ENCODE results near the gene ZNF665.
"Not testable (repeated sequence)": the region's sequence is repeated elsewhere in the genome, so short reads cannot be mapped to it uniquely, and the experiment has no call there.

Gene ZNF665

DNA sequence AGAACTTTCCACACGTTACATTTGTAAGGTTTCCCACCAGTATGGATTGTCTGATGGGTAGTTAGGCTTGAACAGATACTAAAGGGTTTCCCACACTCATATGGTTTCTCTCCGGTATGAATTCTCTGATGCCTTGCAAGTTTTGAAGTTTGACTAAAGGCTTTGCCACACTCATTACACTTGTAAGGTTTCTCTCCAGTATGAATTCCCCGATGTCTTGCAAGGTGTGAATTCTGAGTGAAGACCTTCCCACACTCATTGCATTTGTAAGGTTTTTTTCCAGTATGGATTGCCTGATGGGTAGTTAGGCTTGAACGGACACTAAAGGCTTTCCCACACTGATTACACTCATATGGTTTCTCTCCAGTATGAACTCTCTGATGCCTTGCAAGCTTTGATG lies 52.8 kb downstream of the ZNF665 start:
- peaks cover 38% of the 10 kb centered on the region for H3K9me3 ChIP-seq (ENCODE audit: control insufficient read depth, low read length)

DNA sequence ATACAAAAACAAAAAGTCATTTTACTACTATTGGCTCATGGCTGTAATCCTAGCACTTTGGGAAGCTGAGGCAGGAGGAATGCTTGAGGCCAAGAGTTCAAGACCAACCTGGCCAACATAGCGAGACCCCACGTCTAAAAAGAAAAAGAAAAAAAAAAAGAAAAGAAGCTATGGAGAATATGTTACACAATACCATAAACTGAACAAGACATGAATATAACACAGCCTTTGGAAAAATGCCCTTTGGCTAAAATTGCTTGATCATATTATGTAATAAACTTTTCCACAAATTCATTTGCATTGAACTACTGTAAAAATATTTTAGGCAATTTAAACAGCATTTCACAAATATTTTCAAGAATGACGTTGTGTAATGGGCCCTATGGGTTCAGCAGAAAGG lies 56.7 kb downstream of the ZNF665 start:
- Histone ChIP-seq H3K9ac (ENCODE audit: low read length) (no peak overlapping the region), H3K36me3 (ENCODE audit: control insufficient read depth, insufficient read depth, low read length) (no peaks in the 10 kb centered on the region), H3K4me3 (ENCODE audit: low read length) (no peak overlapping the region), H3K27me3 (ENCODE audit: control insufficient read depth, insufficient read depth, low read length) (no peaks in the 10 kb centered on the region), H3K4me1 (ENCODE audit: control insufficient read depth, insufficient read depth, low read length) (peaks cover 15% of the 10 kb centered on the region), H3K9me3 (ENCODE audit: control insufficient read depth, low read length) (peaks cover 24% of the 10 kb centered on the region)

More for the DNA sequence above, 52.8 kb downstream of the ZNF665 start:
- Histone ChIP-seq H3K9ac (ENCODE audit: low read length) (no peak overlapping the region), H3K36me3 (ENCODE audit: control insufficient read depth, insufficient read depth, low read length) (no peaks in the 10 kb centered on the region), H3K4me3 (ENCODE audit: low read length) (no peak overlapping the region), H3K27me3 (ENCODE audit: control insufficient read depth, insufficient read depth, low read length) (no peaks in the 10 kb centered on the region), H3K4me1 (ENCODE audit: control insufficient read depth, insufficient read depth, low read length) (no peaks in the 10 kb centered on the region)

DNA sequence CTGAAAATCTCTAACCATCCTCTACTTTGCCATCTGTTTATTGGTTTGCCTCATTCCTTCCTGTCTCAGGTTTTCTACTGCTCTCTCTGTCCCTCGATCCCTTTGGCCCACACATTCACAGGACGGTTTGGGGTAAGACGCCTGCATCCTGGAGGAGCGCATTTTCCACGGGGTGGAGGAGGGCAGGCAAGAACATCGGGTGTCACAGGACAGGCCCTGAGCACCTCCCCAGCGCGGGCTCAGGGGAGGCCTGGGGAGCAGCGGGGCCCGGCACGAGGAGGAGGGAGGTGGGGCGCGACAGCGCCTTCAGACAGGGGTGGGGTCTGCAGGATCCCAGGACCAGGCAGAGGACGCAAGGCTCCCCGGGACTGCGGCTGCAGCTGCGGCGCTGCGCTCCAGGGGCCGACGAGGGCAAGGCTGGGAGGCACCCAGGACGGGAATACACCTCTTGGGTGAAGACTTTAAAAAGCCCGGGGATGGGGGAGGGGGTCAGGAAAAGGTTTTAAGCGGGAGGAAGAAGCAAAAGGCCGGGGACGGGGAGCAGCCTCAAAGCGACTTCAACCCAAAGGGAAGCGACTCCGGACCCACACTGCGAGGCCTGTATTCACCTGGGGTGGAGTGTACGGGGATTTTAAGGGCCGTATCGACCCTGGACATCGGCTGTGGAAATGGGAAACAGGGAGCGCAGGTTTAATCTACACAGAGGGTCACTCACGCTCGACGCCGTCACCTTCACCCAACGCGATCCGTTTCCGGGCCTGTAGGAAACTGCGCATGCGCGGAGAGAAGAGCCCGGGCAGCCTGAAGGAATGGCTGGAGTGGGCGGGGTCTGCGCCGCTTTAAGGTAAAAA lies 60.8 kb downstream of the ZNF665 start, which contains the start of gene ZNF415:
Gene ZNF415 (minus strand): TSS at position 770 of the 851 bp plus-strand sequence. CDS start 10,234 bp downstream, outside the sequence.
- Histone ChIP-seq H3K4me3 (ENCODE audit: low read length) (peak within 1 kb of the TSS; percentile 93), H3K9ac (ENCODE audit: low read length) (peak within 1 kb of the TSS; percentile 77)

DNA sequence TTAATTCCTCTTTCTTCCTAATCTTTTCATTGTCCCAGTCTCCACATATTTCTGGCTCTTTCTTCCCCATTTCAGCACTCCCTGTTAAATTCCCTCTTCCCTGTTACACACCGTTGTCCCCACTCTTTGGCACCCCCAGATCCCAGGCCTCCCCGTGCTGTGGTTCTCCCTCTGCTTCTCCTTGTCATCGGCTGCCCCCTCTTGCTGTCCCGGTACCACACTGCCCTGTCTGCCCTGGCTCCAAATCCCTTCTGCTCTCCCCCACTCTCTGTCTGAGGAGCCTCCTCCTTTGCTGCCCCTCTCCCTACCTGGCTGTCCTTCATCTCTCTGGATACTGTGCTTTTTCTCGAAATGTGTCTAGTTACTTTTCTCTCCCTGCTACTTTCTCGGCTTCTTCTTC lies 61.4 kb downstream of the ZNF665 start:
- peak overlapping the region; percentile 77 for H3K9ac ChIP-seq (ENCODE audit: low read length)
- no peaks in the 10 kb centered on the region for H3K9me3 ChIP-seq (ENCODE audit: control insufficient read depth, low read length)
- H3K4me1 ChIP-seq (ENCODE audit: control insufficient read depth, insufficient read depth, low read length) = peaks cover 16% of the 10 kb centered on the region
- no peaks in the 10 kb centered on the region for H3K36me3 ChIP-seq (ENCODE audit: control insufficient read depth, insufficient read depth, low read length)
- no peaks in the 10 kb centered on the region for H3K27me3 ChIP-seq (ENCODE audit: control insufficient read depth, insufficient read depth, low read length)
- H3K4me3 ChIP-seq (ENCODE audit: low read length) = peak overlapping the region; percentile 93

More for the DNA sequence above, 60.8 kb downstream of the ZNF665 start, which contains the start of gene ZNF415:
- peaks cover 16% of the 10 kb centered on the region for H3K4me1 ChIP-seq (ENCODE audit: control insufficient read depth, insufficient read depth, low read length)
- no peaks in the 10 kb centered on the region for H3K9me3 ChIP-seq (ENCODE audit: control insufficient read depth, low read length)
- no peaks in the 10 kb centered on the region for H3K27me3 ChIP-seq (ENCODE audit: control insufficient read depth, insufficient read depth, low read length)
- H3K36me3 ChIP-seq (ENCODE audit: control insufficient read depth, insufficient read depth, low read length) = no peaks in the 10 kb centered on the region

DNA sequence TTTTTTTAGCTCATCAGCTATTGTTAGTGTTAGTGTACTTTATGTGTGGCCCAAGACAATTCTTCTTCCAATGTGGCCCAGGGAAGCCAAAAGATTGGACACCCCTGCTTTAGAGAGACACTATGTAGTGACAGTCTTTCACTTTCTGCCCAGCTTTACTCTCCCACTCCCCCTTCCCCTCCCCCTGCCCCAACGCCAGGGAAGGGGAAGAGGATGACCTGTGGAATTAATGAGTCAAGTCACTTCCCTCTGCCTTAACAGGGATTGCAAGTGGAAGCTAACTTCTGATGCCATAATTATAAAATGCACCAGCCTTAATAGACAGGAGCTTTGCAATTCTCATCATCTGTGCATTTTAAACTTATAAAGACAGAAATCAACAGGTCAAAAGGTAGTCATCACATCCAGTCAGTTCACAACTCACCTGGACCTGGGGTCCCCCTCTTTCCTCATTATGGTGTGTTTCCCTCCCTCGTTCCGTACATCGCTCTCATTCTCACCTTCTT lies 62.0 kb downstream of the ZNF665 start:
- Histone ChIP-seq H3K4me1 (ENCODE audit: control insufficient read depth, insufficient read depth, low read length) (peaks cover 16% of the 10 kb centered on the region), H3K36me3 (ENCODE audit: control insufficient read depth, insufficient read depth, low read length) (no peaks in the 10 kb centered on the region), H3K4me3 (ENCODE audit: low read length) (no peak overlapping the region), H3K9me3 (ENCODE audit: control insufficient read depth, low read length) (no peaks in the 10 kb centered on the region), H3K27me3 (ENCODE audit: control insufficient read depth, insufficient read depth, low read length) (no peaks in the 10 kb centered on the region), H3K9ac (ENCODE audit: low read length) (peak overlapping the region; percentile 77)

DNA sequence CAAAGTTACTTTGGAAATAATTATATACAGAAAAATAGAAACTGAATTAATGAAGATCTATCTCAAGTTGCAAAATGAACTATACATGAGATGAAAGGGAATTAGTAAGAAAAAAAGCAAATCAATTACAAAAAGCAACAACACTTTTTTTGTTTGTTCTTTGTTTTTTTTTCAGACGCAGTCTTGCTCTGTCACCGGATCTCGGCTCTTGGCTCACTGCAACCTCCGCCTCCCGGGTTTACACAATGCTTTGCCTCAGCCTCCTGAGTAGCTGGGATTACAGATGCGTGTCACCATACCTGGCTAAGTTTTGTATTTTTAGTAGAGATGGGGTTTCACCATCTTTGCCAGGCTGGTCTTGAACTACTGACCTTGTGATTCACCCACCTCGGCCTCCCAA lies 62.7 kb downstream of the ZNF665 start:
- H3K9me3 ChIP-seq (ENCODE audit: control insufficient read depth, low read length) = no peaks in the 10 kb centered on the region
- no peaks in the 10 kb centered on the region for H3K36me3 ChIP-seq (ENCODE audit: control insufficient read depth, insufficient read depth, low read length)
- no peak overlapping the region for H3K9ac ChIP-seq (ENCODE audit: low read length)
- no peaks in the 10 kb centered on the region for H3K27me3 ChIP-seq (ENCODE audit: control insufficient read depth, insufficient read depth, low read length)
- peaks cover 16% of the 10 kb centered on the region for H3K4me1 ChIP-seq (ENCODE audit: control insufficient read depth, insufficient read depth, low read length)
- no peak overlapping the region for H3K4me3 ChIP-seq (ENCODE audit: low read length)

DNA sequence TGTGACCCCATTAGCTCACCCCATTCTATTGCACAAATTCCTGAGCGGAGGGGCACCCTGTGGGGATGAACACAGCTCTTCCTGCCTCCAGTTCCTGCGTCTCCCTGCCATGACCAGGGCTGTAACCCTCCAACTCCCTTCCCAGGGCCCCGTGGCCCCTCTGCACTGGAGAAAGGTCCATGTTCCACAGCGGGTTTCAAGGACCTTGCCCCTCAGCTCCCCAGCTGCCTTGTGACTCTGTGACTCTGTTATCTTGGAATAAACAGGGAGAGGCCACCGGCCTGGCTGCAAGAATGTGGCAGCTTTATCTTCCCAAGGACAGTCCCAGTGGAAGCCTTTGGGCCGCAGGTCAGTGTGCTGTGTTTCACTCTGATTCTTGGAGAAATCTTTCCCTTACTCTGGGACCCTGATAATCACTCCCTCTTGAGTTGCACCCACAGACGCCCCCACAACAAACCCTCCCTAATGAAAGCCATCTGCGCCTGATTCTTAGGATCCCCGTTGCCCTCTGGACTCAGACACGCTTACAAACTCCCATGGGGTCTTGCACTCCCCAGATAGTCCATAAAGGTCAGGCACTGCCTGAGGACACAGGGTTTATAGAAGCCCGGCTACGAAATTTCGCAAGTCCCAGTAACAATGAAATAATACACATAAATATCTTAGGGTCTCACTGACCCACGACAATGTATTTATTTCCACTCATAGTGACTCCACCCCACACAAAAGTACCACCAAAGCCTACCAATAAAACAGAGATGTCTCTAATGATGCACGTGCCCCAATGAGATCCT lies 66.2 kb downstream of the ZNF665 start:
- not testable (repeated sequence) for H3K4me1 ChIP-seq (ENCODE audit: control insufficient read depth, insufficient read depth, low read length); H3K4me3 ChIP-seq (ENCODE audit: low read length); H3K9me3 ChIP-seq (ENCODE audit: control insufficient read depth, low read length); H3K36me3 ChIP-seq (ENCODE audit: control insufficient read depth, insufficient read depth, low read length); H3K9ac ChIP-seq (ENCODE audit: low read length); H3K27me3 ChIP-seq (ENCODE audit: control insufficient read depth, insufficient read depth, low read length)

DNA sequence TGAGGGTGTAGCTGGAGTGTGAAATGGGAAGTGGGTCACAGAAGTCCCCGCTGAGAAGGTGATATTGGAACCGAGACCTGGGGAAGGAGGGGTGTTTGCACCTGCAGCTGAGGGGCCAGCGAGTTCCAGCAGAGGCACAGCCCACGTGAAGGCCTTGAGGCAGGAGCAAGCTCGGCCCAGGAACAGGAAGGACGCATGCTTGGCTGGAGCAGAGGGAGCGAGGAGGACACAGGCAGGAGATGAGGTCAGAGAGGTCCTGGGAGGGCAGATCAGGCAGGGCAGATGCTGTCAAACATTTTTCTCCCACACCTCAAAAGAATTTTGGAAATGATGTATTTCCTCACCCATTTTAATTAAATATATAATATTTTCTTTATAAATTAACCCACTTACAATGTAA lies 69.8 kb downstream of the ZNF665 start:
- no peaks in the 10 kb centered on the region for H3K27me3 ChIP-seq (ENCODE audit: control insufficient read depth, insufficient read depth, low read length)

More for the DNA sequence above, 69.8 kb downstream of the ZNF665 start:
- Histone ChIP-seq H3K9ac (ENCODE audit: low read length) (no peak overlapping the region), H3K36me3 (ENCODE audit: control insufficient read depth, insufficient read depth, low read length) (no peaks in the 10 kb centered on the region), H3K4me1 (ENCODE audit: control insufficient read depth, insufficient read depth, low read length) (no peaks in the 10 kb centered on the region), H3K9me3 (ENCODE audit: control insufficient read depth, low read length) (no peaks in the 10 kb centered on the region), H3K4me3 (ENCODE audit: low read length) (no peak overlapping the region)
